ENCODE measurements around the gene LRRC8C.
"Not testable (repeated sequence)": the region's sequence is repeated elsewhere in the genome, so short reads cannot be mapped to it uniquely, and the experiment has no call there.

LRRC8C gene

DNA sequence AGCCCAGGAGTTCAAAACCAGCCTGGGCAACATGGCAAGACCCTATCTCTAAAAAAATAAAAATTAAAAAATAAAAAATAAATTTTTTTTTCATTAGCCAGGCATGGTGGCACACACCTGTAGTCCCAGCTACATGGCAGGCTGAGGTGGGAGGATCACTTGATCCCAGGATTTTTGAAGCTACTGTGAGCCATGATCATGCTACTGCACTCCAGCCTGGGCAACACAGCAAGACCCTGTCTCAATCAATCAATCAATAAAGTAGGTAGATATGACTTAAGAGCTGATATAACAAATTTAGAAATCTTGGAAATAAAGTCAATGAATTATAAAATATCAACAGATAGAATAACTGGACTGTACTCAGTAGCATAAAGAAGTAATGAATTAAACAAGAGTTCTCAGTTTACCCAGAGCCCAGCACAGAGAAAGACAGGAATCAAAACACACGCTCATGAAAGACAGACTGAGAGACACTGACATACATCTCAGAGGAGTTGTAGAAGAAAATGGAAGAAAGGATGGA, 69.7 kb downstream of the LRRC8C start:
- no peaks in the 10 kb centered on the region; the same call in 1 of the 2 replicates for H3F3A ChIP-seq (ENCODE audit: control insufficient read depth, insufficient read depth)
- H3K27me3 ChIP-seq (ENCODE audit: control insufficient read depth, low read length): peaks cover 2% of the 10 kb centered on the region; the same call in 1 of the 2 replicates
- H3K27ac ChIP-seq (ENCODE audit: low read depth, low read length): no peak overlapping the region
- H3K79me2 ChIP-seq (ENCODE audit: control insufficient read depth, low read length): no peaks in the 10 kb centered on the region
- H3K36me3 ChIP-seq (ENCODE audit: control insufficient read depth, low read length): no peaks in the 10 kb centered on the region
- TF ChIP-seq, protein P1, sequence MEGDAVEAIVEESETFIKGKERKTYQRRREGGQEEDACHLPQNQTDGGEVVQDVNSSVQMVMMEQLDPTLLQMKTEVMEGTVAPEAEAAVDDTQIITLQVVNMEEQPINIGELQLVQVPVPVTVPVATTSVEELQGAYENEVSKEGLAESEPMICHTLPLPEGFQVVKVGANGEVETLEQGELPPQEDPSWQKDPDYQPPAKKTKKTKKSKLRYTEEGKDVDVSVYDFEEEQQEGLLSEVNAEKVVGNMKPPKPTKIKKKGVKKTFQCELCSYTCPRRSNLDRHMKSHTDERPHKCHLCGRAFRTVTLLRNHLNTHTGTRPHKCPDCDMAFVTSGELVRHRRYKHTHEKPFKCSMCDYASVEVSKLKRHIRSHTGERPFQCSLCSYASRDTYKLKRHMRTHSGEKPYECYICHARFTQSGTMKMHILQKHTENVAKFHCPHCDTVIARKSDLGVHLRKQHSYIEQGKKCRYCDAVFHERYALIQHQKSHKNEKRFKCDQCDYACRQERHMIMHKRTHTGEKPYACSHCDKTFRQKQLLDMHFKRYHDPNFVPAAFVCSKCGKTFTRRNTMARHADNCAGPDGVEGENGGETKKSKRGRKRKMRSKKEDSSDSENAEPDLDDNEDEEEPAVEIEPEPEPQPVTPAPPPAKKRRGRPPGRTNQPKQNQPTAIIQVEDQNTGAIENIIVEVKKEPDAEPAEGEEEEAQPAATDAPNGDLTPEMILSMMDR (IDR thresholded peaks at IDR 0.05; ENCODE audit: low read depth, low read length, poor library complexity, severe bottlenecking): no peak
- no peak for TF ChIP-seq EZH2phosphoT487 (IDR thresholded peaks at IDR 0.05; ENCODE audit: borderline replicate concordance, low read length)
- H3K4me3 ChIP-seq (ENCODE audit: low read length): no peak overlapping the region
- H3K4me2 ChIP-seq (ENCODE audit: low read length): no peak overlapping the region
- peaks cover 17% of the 10 kb centered on the region for H3K4me1 ChIP-seq (ENCODE audit: control insufficient read depth, low read length)
- H3K9me3 ChIP-seq (ENCODE audit: control insufficient read depth, insufficient read depth, low read length): no peaks in the 10 kb centered on the region
- H3K9me2 ChIP-seq (replicated peaks; ENCODE audit: control insufficient read depth, low read length): no peaks in the 10 kb centered on the region
- H4K20me1 ChIP-seq (ENCODE audit: control insufficient read depth, insufficient read depth, low read depth, low read length): no peaks in the 10 kb centered on the region

DNA sequence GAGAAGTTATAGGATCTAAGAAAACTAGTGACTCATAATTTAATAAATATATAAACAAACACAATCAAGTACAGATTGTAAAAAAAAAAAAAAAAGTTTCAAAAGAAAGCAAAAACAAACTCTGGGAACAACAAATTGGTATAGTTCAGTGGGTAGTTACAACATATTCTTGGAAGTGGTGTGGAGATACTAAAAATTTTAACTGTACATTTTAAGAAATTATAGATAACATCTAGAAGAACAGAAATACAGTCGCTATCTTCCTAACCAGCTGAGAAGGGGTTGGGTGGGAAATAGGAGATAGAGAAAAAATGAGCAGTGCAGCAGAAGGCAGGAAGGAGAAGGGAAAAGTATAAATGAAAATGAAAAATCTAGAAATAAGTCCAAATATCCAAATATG, 70.5 kb downstream of the LRRC8C start:
- H3K27me3 ChIP-seq (ENCODE audit: control insufficient read depth, low read length): peaks cover 2% of the 10 kb centered on the region; the same call in 1 of the 2 replicates
- H3K9me3 ChIP-seq (ENCODE audit: control insufficient read depth, insufficient read depth, low read length): no peaks in the 10 kb centered on the region
- H3F3A ChIP-seq (ENCODE audit: control insufficient read depth, insufficient read depth): no peaks in the 10 kb centered on the region; the same call in 1 of the 2 replicates
- no peaks in the 10 kb centered on the region for H3K36me3 ChIP-seq (ENCODE audit: control insufficient read depth, low read length)
- H3K27ac ChIP-seq (ENCODE audit: low read depth, low read length): no peak overlapping the region
- no peaks in the 10 kb centered on the region for H3K79me2 ChIP-seq (ENCODE audit: control insufficient read depth, low read length)
- no peak overlapping the region for H3K4me2 ChIP-seq (ENCODE audit: low read length)
- H3K4me3 ChIP-seq (ENCODE audit: low read length): no peak overlapping the region
- H3K4me1 ChIP-seq (ENCODE audit: control insufficient read depth, low read length): peaks cover 17% of the 10 kb centered on the region
- no peak for TF ChIP-seq EZH2phosphoT487 (IDR thresholded peaks at IDR 0.05; ENCODE audit: borderline replicate concordance, low read length)
- TF ChIP-seq, protein P1 (IDR thresholded peaks at IDR 0.05; ENCODE audit: low read depth, low read length, poor library complexity, severe bottlenecking): no peak
- no peaks in the 10 kb centered on the region for H3K9me2 ChIP-seq (replicated peaks; ENCODE audit: control insufficient read depth, low read length)
- H4K20me1 ChIP-seq (ENCODE audit: control insufficient read depth, insufficient read depth, low read depth, low read length): no peaks in the 10 kb centered on the region

DNA sequence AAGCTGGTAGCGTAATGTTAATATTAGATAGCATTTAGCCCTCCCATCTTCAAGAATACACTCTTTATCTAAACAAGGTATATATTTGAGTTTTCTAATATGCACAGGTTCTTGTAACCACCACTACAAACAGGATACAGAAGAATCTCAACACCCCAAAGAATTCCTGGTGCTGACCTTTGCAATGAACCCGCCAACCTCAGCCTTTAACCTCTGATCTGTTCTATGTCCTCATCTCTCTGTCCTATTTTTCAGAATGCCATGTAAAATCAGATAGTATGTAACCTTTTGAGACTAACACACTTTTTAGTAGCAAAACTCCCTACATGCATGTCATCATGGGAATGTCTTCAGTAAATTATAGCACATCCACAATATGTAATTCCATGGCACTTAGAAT, 71.1 kb downstream of the LRRC8C start:
- H3K4me1 ChIP-seq (ENCODE audit: control insufficient read depth, low read length): peaks cover 17% of the 10 kb centered on the region
- no peaks in the 10 kb centered on the region for H4K20me1 ChIP-seq (ENCODE audit: control insufficient read depth, insufficient read depth, low read depth, low read length)
- H3K27me3 ChIP-seq (ENCODE audit: control insufficient read depth, low read length): peaks cover 2% of the 10 kb centered on the region
- no peaks in the 10 kb centered on the region for H3K9me3 ChIP-seq (ENCODE audit: control insufficient read depth, insufficient read depth, low read length)
- H3F3A ChIP-seq (ENCODE audit: control insufficient read depth, insufficient read depth): no peaks in the 10 kb centered on the region; the same call in 1 of the 2 replicates
- H3K27ac ChIP-seq (ENCODE audit: low read depth, low read length): no peak overlapping the region
- no peak overlapping the region for H3K4me2 ChIP-seq (ENCODE audit: low read length)
- TF ChIP-seq, protein P1 (IDR thresholded peaks at IDR 0.05; ENCODE audit: low read depth, low read length, poor library complexity, severe bottlenecking): no peak
- no peak for TF ChIP-seq EZH2phosphoT487 (IDR thresholded peaks at IDR 0.05; ENCODE audit: borderline replicate concordance, low read length)
- no peaks in the 10 kb centered on the region for H3K9me2 ChIP-seq (replicated peaks; ENCODE audit: control insufficient read depth, low read length)
- H3K79me2 ChIP-seq (ENCODE audit: control insufficient read depth, low read length): no peaks in the 10 kb centered on the region
- H3K4me3 ChIP-seq (ENCODE audit: low read length): no peak overlapping the region
- no peaks in the 10 kb centered on the region for H3K36me3 ChIP-seq (ENCODE audit: control insufficient read depth, low read length)

DNA sequence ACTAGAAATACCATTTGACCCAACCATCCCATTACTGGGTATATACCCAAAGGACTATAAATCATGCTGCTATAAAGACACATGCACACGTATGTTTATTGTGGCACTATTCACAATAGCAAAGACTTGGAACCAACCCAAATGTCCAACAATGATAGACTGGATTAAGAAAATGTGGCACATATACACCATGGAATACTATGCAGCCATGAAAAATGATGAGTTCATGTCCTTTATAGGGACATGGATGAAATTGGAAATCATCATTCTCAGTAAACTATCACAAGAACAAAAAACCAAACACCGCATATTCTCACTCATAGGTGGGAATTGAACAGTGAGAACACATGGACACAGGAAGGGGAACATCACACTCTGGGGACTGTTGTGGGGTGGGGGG, 72.0 kb downstream of the LRRC8C start:
- H3K4me1 ChIP-seq (ENCODE audit: control insufficient read depth, low read length): peaks cover 17% of the 10 kb centered on the region
- H3K9me2 ChIP-seq (replicated peaks; ENCODE audit: control insufficient read depth, low read length); H3K9me3 ChIP-seq (ENCODE audit: control insufficient read depth, insufficient read depth, low read length); H3K4me3 ChIP-seq (ENCODE audit: low read length); H3K36me3 ChIP-seq (ENCODE audit: control insufficient read depth, low read length); H3K27me3 ChIP-seq (ENCODE audit: control insufficient read depth, low read length); H3K4me2 ChIP-seq (ENCODE audit: low read length); H3F3A ChIP-seq (ENCODE audit: control insufficient read depth, insufficient read depth); H3K79me2 ChIP-seq (ENCODE audit: control insufficient read depth, low read length); H4K20me1 ChIP-seq (ENCODE audit: control insufficient read depth, insufficient read depth, low read depth, low read length); H3K27ac ChIP-seq (ENCODE audit: low read depth, low read length): not testable (repeated sequence)

Measured in DOHH2 (cell line).